ENCODE results near the gene SLC43A3.
"Not testable (repeated sequence)": the region's sequence is repeated elsewhere in the genome, so short reads cannot be mapped to it uniquely, and the experiment has no call there.

SLC43A3 gene

DNA sequence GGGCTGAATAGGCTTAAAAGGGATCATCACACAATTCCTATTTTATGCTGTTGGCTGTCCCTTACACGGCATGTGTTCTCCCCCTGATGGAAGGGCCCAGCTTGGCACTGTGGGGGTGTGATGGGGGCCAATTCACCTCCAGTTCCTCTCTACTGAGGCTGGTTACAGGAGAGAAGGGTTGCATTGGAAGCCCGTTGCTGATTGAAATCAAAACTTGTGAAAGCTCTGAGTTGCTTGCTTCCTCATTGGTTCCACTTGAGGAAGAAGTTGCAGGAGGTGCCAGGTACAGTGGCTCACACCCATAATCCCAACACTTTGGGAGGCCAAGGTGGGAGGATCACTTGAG lies 23.1 kb downstream of the SLC43A3 start:
- DNase-seq, result no peak

DNA sequence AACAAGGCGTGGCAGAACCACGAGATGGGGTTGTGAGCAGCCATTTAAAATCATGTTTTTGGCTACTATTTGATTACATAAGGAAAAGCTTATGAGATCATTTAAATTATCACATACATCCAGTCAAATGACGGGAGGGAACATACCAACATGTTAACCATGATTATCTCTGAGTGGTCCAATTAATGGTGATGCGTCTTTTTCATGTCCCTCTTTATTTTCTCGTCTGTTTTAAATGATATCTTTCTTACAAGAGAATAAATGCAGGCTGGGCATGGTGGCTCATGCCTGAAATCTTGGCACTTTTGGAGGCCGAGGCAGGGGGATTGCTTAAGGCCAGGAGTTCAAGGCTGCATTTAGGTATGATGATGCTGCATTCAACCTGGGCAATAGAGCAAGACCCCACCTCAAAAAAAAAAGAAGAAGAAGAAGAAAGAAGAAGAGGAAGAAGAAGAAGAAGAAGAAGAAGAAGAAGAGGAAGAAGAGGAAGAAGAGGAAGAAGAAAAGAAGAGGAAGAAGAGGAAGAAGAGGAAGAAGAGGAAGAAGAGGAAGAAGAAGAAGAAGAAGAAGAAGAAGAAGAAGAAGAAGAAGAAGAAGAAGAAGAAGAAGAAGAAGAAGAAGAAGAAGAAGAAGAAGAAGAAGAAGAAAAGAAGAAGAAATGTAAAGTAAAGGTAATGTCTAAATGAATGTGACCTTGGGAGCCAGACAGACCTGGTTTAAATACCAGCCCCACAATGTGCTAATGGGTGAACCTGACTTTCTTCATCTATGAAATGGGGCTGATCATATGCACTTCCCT lies 23.7 kb downstream of the SLC43A3 start:
- not testable (repeated sequence) for DNase-seq

DNA sequence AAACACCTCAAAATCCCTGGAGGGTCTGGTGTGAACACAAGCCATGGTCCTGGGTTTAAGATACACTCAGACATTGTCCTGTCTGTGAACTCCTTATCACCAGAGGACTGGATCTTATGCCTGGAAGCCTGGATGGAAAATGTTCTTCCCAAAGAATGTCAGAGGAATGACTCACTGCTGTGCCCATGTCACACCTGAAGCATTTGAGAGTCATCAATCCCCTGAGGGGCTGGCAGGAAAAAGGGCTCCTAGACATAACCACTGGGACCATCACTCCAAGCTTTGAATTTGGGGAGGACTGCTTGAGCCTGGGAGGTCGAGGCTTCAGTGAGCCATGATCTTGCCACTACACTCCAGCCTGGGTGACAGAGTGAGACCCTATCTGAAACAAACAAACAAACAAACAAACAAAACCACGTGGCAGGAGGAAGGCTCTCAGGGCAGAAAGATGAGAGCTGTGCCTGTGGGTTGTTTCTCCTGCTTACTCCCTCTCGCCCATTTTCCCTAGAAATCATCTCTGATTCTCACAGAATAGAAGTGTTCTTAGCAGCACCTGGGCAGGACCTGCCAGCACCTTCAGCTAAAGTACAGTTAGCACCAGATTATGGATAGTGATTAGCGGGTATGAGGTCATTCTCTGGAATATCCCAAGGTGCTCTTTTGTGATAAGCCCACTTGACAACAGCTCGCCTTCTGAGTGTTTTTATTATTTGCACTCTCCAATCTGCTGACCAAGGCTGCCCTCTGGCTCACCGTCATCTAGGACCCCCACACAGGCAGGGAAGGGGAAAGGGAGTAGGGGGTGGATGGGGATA lies 24.5 kb downstream of the SLC43A3 start:
- DNase-seq, result no peak

DNA sequence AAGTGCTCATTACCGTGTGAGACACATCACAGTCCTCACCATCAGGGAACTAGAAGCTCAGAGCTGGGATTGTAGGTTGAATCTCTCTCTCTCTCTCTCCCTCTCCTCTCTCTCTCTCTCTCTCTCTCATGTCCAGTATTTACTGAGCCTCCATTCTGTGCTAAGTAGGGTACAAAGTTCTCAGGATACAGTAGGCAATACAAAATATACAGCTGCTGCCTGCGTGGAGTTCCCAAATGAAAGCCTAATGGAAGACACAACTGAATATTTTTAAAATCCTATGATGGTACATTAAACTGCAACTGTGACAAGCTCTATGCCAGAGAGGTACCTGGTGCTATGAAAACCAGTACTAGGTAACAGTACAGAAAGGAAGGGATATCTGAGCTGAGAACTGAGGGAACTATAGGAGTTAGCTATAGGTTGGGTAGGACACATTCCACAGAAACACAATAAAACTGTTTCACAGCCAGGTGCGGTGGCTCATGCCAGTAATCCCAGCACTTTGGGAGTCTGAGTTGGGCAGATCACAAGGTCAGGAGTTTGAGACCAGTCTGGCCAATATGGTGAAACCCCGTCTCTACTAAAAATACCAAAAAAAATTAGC lies 26.8 kb downstream of the SLC43A3 start:
- DNase-seq, result no peak

DNA sequence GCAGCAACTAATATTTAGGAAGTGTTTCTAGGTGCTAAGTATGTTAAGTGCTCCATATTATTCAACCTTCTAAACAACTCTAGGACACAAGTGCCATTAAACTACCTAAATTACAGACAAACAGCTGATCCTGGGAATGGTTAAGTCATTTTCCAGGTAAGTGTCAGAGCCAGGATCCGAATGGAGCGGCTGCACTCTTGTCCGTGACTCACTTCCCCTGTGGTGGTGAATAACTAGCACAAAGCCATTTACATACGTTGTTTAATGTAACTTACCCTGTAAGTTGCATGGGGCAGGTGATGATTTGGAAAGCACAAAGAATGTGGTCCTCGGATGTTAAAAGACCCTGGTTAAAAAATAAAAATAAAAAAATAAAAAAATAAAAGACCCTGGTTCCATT lies 27.7 kb downstream of the SLC43A3 start:
- no peak for DNase-seq

DNA sequence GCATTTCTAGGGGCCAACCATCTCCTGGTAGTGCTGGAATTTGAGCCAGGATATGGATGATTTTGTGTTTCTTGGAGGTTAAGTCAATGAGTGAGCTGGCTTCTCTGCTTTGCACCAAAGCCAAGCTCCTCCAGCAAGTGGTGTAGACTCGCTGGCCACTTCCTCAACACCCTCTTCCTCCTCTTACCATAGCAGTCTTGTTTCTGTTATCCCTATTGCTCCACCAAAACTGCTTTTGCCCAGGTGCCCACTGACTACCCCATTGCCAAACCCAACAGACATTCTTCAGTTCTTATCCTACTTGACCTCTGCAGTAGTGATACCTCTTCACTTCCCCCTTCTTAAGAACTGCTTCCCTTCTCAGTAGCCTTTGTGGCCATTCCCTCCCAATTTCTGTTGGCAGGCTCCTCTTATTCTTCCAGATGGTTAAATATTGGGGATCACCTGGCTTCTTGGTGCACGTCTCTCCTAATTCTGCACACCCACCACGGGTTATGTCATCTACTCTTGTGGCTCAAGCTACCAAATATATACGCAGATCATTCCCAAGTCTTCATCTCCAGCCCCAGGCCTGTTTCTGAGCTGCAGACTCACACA lies 29.4 kb downstream of the SLC43A3 start:
- no peak for DNase-seq

DNA sequence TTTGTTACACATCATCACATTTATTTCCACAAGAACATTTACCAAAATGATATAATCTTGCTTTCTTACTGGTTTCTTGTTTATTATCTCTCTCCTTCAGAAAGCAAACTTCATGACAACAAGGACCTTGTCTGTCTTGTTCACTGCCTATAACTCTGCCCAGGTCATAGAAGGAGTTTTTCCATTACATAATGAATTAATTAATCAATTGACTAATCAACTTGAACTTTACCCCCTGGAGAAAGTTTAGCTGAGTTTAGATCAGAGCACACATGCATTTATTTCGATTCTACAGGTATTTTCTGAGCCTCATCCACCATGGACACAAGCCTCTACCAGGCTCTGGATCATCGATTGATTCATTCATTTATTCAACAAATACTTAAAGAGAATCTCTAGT lies 30.2 kb downstream of the SLC43A3 start:
- no peak for DNase-seq

DNA sequence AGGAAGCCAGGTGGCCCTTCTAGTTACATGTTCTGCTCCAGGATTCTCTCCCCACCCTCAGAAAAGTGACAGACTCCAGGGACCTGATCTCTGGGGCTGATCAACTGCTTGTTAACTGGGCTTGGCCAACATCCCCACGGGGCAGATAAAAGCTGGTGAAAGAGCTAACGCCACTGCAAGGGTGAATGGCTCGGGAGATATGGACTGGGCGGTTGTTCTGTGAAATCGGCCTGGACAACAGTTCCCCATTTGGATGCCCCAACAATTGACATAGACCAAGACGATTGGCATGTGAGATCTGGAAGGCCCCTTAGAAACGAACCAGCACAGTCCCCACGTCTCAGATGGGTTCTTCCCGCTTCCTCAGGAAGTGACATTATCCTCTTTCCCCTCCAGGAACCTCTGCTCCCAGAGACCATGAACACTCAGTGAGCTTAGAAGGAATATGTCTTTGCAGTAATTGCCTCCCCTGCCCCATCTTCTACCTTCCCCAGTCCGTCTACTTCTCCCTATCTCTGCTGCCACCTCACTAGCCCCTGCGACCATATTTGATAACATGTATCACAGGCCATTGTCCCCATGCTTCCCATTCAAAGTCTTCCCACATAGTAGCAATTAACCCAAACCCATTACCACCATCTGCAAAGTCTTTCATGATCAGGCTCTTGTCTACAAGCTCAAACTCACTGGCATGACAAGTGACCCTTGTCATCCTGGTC lies 30.9 kb downstream of the SLC43A3 start:
- DNase-seq, result no peak

DNA sequence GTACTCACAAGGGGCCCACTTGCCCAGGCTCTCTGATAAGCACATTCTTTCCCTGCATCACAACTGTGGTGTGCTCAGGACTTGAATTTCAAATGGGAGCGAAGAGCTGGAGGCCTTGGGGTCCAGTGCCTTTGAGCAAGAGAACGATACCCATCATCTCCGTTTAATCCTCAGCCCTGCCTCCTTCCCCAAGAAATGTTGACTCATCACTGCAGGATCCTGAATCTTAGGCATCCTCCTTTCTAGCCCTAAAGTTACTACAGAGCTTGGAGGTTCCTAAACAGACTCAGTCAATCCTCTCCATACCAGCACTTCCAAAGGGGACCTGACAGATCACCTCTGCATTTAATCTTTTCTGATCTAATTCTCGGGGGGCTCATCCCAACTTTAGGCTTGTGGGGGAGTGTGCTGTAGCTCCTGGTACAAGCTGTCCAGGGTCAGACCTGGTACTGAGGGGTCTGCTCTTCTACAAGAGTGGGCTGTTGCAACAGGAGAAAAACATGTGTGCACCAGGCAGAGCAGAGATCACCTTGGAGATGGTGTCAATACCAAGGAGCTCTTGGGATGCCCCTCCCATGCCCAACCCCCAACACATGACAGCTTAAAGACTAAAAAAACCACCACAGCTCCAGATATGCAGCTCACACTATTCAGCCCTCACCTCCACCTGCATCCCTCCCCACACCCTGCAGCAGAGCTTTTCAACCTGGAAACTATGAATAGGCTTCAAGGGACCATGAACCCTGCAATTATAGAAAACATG lies 32.5 kb downstream of the SLC43A3 start:
- DNase-seq, result no peak

DNA sequence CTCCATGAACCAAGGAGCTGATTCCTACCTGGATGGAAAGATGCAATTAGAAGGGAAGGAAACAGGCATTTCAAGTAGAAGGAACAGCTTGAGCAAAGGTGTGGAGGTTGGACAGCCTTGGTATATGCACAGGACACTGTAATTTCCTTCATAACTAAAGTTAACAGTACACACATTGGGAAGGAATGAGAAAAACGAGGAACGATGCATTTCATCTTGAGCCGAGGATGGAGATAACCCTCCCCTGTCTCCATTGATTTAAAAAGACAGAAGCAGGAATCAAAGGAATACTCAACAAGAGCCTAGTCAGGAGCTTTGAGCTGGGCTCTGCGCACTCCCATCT lies 34.2 kb downstream of the SLC43A3 start:
- no peak for DNase-seq

DNA sequence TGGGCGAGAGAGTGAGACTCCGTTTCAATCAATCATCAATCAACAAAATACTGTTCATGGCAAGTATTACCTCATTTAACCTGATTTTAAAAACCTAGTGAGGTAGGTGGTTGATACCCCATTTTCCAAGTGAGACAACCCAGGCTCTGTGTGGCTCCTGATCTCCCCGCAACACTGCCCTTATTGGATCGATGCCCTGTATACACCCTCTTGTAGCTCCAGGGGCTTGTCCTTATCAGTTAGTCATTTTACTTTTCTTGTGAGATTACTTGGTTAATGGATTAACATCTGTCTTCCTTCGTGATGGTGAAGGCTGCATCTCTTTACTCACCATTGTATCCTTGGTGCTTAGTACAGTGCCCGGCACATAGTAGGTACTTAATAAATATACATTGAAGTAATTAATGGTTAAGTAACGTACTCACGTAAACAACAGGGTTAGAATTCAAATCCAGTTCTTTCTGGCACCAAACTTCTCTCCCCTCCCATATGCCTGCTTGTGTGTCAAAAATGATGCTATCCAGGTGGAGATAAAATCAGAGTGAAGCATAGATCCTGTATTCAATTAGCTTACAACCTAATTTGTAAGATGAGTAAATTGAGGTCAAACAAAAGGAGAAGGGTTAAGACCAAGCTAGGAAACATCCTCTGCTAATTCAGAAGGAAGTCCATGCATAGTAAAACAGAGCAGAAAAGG lies 34.7 kb downstream of the SLC43A3 start:
- DNase-seq, result no peak

DNA sequence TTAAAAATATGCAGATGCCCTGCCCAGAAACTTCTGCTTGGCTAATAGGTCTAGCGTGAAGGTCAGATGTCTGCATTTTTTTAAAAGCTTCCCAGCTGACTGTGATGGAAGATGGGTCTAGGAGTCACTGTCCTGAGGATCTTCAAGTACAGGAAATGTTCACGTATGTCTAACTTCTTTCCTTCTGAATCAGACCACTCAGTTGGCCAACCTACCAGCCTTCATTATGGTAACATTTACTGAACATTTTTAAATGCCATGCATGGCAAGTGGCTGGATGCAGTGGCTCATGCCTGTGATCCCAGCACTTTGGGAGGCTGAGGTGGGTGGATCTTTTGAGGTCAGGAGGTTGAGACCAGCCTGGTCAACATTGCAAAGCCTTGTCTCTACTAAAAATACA lies 35.4 kb downstream of the SLC43A3 start:
- no peak for DNase-seq

DNA sequence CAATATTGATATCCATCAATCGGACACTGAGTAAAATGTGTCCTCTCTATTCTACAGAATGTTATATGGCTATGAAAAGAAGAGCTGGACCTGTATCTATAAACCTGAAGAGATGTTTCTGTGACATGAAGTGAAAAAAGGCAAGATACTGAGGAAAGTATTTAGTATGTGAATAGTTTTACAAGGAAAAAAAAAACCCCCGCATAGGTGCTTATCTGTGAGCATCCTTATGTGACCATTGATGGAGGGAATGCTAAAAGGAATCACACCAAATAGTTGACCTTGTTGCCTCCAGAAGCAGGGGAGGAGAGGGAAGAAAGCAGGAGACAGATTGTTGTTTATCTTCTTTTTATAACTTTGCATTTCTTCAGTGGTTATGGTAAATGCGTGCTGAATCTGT lies 35.8 kb downstream of the SLC43A3 start:
- no peak for DNase-seq

DNA sequence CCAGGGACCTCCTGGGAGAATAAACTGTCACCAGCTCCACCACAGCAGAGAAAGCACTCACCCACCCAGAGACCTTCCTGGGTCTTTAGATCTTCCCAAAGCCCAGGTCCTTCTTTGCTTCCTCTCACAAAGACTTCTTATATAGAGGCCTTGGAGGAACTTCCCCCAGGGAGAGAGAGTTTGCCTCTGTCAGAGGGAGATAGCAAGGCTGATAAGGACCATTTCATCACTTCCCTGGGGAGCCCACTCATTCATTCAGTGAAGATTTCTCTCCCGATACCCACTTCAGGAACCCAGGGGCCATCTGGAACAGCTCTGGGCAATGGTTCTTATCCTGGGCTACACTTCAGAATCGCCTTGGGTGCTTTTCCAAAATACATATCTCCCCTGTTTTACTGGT lies 36.4 kb downstream of the SLC43A3 start, which contains the start of gene PRG2:
Gene PRG2, minus strand, starts transcription at position 116 of the 400 bp plus-strand sequence. CDS start 706 bp downstream, outside the sequence.
- no peak for DNase-seq

DNA sequence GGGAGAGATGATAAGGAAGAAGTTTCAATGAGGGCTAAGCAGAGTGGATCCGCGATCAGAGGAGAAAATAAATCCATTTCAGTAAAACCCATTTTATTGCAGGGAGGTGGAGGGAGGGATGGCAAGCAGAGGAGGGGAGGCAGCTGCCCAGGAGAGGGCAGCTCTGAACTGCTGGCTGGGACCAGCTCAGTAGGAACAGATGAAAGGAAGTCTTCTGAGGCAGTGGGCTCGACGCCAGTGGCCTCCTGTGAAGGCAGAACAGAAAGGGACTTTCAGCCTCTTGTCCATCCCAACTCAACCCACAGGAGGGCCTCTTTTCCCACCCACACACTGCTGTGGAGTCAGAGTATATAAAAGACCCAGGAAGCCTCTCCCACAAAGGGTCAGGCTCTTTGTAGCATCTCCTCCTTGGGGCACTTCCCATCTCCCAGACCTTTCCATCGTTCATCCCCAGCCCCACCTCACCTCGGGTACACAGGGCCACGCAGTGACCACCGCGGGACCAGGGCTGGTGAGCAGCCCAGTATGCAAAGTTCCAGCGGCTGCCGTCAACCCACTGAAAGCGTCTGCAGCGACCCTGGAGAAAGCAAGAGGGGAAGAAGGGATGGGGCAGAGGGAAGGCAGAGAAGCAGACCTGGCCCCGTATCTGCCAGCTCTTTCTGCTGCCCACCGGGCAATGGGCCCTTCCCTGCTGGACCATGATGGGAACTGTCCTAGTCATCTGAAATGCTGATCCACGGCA lies 39.5 kb downstream of the SLC43A3 start:
- DNase-seq, result no peak

DNA sequence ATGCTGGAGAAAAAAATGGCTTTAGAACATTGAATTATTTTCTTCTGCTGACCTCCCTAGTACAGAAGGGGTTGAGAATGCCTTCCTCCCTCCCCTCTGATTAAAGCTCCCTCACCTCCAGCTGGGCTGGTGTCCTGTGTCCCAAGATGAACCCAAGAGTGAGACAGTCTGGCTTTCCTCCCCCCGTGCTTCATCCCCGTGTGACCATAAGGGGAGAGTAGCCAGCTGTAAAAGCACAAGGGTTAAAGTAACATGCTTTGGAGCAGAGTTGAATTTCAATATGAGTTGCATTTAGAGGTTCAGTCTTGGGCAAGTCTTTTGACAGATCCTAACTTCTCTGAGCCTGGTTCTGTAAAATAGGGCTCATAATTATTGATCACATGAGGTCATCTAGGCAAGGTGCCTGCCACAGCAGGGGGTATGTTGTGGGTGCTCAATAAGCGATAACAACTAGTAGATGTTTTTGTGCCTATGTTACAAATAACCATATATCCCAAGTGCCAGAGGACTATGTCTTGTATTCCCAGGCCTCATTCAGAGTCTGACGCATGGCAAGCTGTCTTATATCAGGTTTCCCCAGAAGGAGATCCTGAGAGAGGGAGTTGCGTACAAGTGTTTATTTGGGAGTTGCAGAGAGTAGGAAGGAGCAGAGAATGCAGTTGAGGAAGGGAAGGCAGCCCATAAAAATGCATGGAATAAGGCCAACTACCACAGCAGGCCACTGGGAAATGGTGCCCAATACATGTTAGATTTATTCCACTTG lies 40.6 kb downstream of the SLC43A3 start:
- DNase-seq, result no peak

DNA sequence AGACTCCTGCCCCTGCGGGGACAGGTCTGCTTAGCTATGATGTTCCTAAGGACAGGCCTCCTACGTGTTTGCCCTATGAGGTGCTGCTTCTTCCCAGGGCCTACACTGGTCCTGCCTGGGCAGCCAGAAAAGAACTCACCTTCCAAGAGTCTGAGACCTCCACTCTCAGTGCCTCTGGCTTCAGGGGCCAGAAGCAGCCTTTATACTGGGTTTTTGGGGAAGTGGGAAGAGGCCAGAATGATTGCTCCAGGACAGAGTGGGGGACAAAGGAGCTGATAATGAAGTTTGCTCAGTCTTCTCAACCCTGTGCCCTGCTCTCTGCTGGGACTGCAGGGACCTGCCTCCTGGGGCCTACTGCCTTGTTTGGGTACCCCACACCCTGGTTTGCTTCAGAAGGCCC lies 45.9 kb downstream of the SLC43A3 start, which contains the start of gene PRG3:
Gene PRG3, minus strand, starts transcription at position 176 of the 400 bp plus-strand sequence. CDS start 442 bp downstream, outside the sequence.
- DNase-seq, result no peak

DNA sequence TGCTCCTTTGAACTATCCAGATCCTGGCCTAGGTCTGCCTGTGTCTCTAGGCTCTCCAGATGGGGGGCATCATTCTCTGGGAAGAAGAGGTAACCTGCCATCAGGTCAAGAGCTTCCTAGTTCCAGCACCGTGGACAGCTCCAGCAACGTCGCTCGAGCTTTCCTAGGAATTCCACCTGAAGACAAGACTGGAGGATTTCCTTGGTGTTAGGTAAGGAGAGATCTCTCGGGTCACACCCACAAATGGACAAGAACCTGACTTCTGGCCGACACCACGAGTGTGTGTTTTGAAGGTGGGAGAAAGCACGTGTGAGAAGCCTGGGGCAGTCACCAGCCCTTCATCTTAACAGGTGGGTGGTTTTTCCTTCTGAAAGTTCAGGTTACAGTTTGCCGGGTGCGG lies 47.2 kb downstream of the SLC43A3 start:
- DNase-seq, result no peak

DNA sequence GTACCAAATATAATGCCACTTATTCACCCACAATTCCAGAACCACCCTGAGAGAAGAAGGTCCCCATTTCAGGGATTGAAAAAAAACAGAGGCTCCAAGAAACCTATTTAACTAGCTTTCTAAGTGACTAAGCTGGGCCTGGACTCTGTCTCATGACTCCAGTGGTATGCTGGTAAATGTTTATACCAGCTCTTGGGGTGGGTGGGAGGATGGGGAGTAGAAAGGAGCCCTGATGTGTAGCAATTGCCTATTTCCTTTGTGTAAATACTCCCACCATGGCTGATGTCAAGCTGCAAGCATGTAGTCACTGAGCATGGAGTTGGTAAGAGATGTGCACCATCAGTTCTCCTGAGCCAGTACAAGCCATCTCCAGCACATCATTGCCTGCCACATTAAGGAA lies 48.7 kb downstream of the SLC43A3 start:
- no peak for DNase-seq

DNA sequence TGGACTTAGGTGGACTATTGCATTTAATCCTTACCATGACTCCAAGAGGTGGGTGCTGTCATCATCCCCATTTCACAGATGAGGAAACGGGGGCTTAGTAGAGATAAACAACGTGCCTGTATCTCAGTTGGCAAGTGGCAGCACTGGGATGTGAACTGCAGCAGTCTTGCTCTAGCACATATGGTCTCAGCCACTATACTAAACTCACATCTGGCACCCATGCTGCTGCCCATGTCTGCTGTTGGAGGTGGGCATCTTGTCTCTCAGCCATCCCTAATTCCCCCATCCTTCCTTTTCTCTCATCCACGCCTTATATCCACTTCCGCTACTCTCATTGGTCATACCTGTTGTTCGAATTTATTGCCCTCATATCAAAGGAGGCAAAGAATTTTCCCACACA lies 49.8 kb downstream of the SLC43A3 start:
- no peak for DNase-seq
